ENCODE data around the gene DUSP22.
"Not testable (repeated sequence)": the region's sequence is repeated elsewhere in the genome, so short reads cannot be mapped to it uniquely, and the experiment has no call there.

Gene DUSP22

GRCh38 chr6:291697-292505, at the start of gene DUSP22:
DUSP22 (plus strand) TSS chr6:292487; CDS start chr6:292540, 53 bp downstream.
- DNase-seq: no peak

GRCh38 chr6:246352-246751, 45.9 kb upstream of the DUSP22 start:
- no peak for DNase-seq

GRCh38 chr6:247351-247750, 44.9 kb upstream of the DUSP22 start:
- DNase-seq: no peak

GRCh38 chr6:248046-248445, 44.2 kb upstream of the DUSP22 start:
- not testable (repeated sequence) for DNase-seq

- no peak for DNase-seq
These were observed 41.6 kb upstream of the DUSP22 start for GRCh38 chr6:250676-251075.

- DNase-seq: no peak
These were observed 40.4 kb upstream of the DUSP22 start for GRCh38 chr6:251920-252319.

GRCh38 chr6:252775-253535, 39.3 kb upstream of the DUSP22 start:
- no peak for DNase-seq

- no peak for DNase-seq
These were observed 38.3 kb upstream of the DUSP22 start for GRCh38 chr6:254016-254415.

- DNase-seq: no peak
These were observed 37.1 kb upstream of the DUSP22 start for GRCh38 chr6:255041-255750.

GRCh38 chr6:255751-256083, 36.6 kb upstream of the DUSP22 start:
- no peak for DNase-seq

GRCh38 chr6:256169-256568, 36.1 kb upstream of the DUSP22 start:
- DNase-seq: no peak

- no peak for DNase-seq
These were observed 35.1 kb upstream of the DUSP22 start for GRCh38 chr6:257031-257725.

- DNase-seq: no peak
These were observed 34.5 kb upstream of the DUSP22 start for GRCh38 chr6:257774-258173.

- DNase-seq: no peak
These were observed 33.0 kb upstream of the DUSP22 start for GRCh38 chr6:259316-259715.

- no peak for DNase-seq
These were observed 32.3 kb upstream of the DUSP22 start for GRCh38 chr6:259901-260508.

- no peak for DNase-seq
These were observed 27.7 kb upstream of the DUSP22 start for GRCh38 chr6:264626-265025.

GRCh38 chr6:268394-268935, 23.8 kb upstream of the DUSP22 start:
- no peak for DNase-seq

- DNase-seq: no peak
These were observed 18.7 kb upstream of the DUSP22 start for GRCh38 chr6:273551-274058.

- no peak for DNase-seq
These were observed 14.5 kb upstream of the DUSP22 start for GRCh38 chr6:277746-278145.

- no peak for DNase-seq
These were observed 13.8 kb upstream of the DUSP22 start for GRCh38 chr6:278494-278893.
